ENCODE data around the gene EPHB2. TPM values are rescaled to one million over a fixed set of nuclear protein-coding genes. Genes with fewer than 3 reads are reported as not detected.
A peak's percentile ranks its signal among the peaks of the same experiment; 100 is the strongest.

The EPHB2 gene
- total and polyA plus RNA-seq, 9 donors, result 2.5 to 55.1 (median 15.1) TPM

DNA sequence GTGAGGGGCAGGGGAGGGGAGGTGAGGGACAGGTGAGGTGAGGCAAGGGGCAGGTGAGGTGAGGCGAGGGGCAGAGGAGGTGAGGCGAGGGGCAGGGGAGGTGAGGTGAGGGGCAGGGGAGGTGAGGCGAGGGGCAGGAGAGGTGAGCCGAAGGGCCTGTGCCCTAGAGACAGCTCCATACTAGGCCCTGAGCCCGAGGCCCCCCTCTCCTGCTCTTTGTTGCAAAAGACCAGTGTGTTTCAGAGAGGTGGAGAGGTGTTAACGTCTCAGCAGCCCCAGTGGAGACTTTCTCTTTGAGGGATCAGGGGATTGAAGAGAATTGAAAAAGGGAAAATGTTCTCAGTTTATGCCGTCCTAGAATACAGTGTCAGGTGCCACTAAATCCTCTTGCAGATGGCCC, 44.2 kb downstream of the EPHB2 start:
- WGBS, 3 donors, result 71 to 77% (median 75%) methylated on average over 7 of the region's 7 CpGs
- no peaks in the 10 kb centered on the region for H3K27me3 ChIP-seq
- intact Hi-C loops (cut with DNase I), result no loop called here

DNA sequence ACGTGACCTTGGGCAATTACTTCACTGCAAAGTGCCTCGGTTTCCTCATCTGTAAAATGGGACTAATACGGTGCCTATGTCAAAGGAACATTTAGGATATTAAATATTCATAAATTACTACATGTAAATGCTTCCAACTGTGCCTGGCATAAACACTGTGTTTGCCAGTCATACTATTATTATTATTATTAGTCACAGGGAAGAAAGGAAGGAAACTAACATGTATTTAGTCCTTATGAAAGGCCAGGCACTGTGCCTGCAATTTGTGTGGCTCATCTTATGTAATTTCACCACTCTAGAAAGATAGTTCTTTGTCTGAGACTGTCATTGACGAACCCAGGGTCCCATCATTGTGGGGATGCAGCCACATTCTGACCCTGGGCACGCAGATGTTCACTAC, 45.0 kb downstream of the EPHB2 start:
- Histone ChIP-seq H3K4me3 (no peak overlapping the region), H3K4me1 (ENCODE audit: insufficient read depth) (peaks cover 11% of the 10 kb centered on the region), H3K27me3 (no peaks in the 10 kb centered on the region), H3K27ac (no peak overlapping the region), H3K9me3 (no peaks in the 10 kb centered on the region), H3K36me3 (no peaks in the 10 kb centered on the region)
- DNase-seq, result no peak
- TF ChIP-seq, protein P1, sequence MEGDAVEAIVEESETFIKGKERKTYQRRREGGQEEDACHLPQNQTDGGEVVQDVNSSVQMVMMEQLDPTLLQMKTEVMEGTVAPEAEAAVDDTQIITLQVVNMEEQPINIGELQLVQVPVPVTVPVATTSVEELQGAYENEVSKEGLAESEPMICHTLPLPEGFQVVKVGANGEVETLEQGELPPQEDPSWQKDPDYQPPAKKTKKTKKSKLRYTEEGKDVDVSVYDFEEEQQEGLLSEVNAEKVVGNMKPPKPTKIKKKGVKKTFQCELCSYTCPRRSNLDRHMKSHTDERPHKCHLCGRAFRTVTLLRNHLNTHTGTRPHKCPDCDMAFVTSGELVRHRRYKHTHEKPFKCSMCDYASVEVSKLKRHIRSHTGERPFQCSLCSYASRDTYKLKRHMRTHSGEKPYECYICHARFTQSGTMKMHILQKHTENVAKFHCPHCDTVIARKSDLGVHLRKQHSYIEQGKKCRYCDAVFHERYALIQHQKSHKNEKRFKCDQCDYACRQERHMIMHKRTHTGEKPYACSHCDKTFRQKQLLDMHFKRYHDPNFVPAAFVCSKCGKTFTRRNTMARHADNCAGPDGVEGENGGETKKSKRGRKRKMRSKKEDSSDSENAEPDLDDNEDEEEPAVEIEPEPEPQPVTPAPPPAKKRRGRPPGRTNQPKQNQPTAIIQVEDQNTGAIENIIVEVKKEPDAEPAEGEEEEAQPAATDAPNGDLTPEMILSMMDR (IDR thresholded peaks at IDR 0.05), result no peak
- TF ChIP-seq POLR2A (IDR thresholded peaks at IDR 0.05) (no peak), EP300 (IDR thresholded peaks at IDR 0.05) (no peak)
- WGBS, 3 donors, result 70 to 76% (median 76%) methylated on average over 5 of the region's 5 CpGs
- intact Hi-C loops (cut with DNase I), result no loop called here

More for the DNA sequence above, 44.2 kb downstream of the EPHB2 start:
- Histone ChIP-seq H3K4me1 (ENCODE audit: insufficient read depth) (peaks cover 14% of the 10 kb centered on the region), H3K9me3 (no peaks in the 10 kb centered on the region), H3K4me3 (no peak overlapping the region), H3K27ac (no peak overlapping the region), H3K36me3 (no peaks in the 10 kb centered on the region)
- no peak for TF ChIP-seq EP300 (IDR thresholded peaks at IDR 0.05)
- TF ChIP-seq POLR2A (IDR thresholded peaks at IDR 0.05), result no peak
- TF ChIP-seq, protein P1 (IDR thresholded peaks at IDR 0.05), result no peak
- no peak for DNase-seq

DNA sequence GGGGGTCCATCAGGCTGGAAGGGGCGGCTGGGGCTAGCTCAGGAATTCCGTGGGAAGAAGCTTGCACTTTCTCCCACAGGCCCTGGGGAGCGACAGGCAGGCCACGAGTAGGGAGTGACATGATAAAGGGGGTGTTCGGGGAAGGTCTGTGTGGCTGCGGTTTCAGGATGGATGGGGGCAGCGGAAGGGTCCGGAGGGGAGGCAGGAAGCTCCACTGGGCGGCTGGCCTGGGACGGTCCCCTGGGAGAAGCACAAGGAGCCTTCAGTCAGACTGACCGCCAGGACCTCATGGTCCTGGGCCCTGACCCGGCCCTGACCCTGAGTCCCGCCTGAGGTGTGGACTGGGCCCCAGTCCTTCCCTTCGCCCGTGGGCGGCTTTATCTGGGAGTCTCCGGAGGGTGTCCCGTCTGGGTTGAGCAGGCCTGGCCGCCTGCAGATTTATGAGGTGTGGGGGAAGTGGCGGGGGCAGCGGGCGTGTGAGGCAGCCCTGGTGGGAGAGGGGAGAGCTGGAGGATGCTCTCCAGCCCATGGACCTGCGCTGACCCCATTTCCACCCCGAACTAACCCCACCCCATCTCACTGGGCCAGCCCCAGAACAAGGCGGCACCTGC, 45.6 kb downstream of the EPHB2 start:
- Histone ChIP-seq H3K4me1 (ENCODE audit: insufficient read depth) (peaks cover 9% of the 10 kb centered on the region), H3K4me3 (no peak overlapping the region), H3K9me3 (no peaks in the 10 kb centered on the region), H3K36me3 (no peaks in the 10 kb centered on the region), H3K27me3 (no peaks in the 10 kb centered on the region), H3K27ac (no peak overlapping the region)
- DNase-seq, result peak in 1 of 5 donors; percentile 52
- intact Hi-C loops (cut with DNase I), result no loop called here
- 43 to 57% (median 46%) methylated on average over 20 to 25 of the region's 25 CpGs for WGBS, 3 donors
- TF ChIP-seq, protein P1 (IDR thresholded peaks at IDR 0.05), result no peak
- TF ChIP-seq EP300 (IDR thresholded peaks at IDR 0.05), result no peak
- TF ChIP-seq POLR2A (IDR thresholded peaks at IDR 0.05), result no peak

DNA sequence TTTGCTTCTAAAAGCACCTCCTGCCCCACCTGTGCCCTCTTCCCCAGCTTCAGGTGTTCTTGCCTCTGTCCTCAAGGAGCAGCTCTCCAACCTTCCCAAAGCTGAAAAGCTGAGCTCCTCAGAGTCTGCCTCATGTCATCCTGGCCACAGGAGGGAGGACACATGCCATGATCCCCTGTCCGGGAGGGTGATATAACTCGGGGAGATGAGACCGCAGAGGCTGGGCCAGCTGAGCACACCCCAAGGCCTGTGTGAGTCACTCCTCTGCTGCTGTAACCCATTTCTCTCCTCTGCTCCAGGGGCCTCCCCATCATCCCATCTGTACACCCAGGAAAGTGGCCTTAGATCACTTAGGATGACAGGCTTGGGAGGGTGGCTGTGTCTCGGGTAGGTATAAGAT, 49.8 kb downstream of the EPHB2 start:
- Histone ChIP-seq H3K36me3 (no peaks in the 10 kb centered on the region), H3K4me1 (ENCODE audit: insufficient read depth) (peaks cover 6% of the 10 kb centered on the region), H3K27me3 (no peaks in the 10 kb centered on the region), H3K4me3 (no peak overlapping the region), H3K9me3 (no peaks in the 10 kb centered on the region), H3K27ac (no peak overlapping the region)
- intact Hi-C loops (cut with DNase I), result no loop called here
- WGBS, 3 donors, result 52 to 55% (median 52%) methylated on average over 4 of the region's 4 CpGs
- TF ChIP-seq POLR2A (IDR thresholded peaks at IDR 0.05), result no peak
- TF ChIP-seq, protein P1 (IDR thresholded peaks at IDR 0.05), result no peak
- no peak for DNase-seq
